Measurements from ENCODE around the gene HELB.

Gene HELB

DNA sequence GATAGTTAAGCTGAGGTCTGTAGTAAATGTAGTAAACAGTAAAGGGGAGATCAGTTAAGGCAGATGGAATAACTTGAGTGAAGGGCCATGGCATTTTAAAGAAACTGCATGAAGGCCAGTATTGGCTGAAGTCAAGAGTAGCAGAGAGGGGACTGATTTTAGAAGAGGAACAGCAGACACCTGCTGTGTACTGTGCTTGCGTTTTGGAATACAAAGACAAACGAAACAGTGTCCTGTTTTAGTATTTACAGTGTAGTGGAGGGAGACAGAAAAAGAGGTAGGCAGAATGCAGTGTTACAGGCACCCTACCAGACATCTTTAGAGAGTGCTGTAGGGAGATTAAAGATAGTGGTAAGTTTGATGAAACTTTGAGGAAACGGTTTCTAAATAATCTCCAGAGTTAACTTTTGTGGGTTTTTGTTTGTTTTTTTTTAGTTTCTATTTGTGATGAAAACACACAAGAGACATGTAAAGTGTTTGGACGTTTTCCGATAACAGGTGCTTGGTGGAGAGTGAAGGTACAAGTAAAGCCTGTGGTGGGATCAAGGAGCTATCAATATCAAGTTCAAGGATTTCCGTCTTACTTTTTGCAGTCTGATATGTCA, 2.1 kb downstream of the HELB start:
- no peak for DNase-seq

DNA sequence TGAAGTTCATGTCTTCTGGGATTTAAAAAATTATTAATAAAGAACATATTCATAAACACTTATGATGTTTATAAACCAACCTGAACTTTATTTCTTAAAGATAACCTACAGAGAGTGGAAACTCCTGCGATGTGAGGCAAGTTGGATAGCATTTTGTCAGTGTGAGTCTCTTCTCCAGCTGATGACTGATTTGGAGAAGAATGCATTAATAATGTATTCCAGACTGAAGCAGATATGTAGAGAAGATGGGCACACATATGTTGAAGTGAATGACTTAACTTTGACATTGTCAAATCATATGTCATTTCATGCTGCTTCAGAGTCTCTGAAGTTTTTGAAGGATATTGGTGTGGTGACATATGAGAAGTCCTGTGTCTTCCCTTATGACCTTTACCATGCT, 7.3 kb downstream of the HELB start:
- DNase-seq: no peak

DNA sequence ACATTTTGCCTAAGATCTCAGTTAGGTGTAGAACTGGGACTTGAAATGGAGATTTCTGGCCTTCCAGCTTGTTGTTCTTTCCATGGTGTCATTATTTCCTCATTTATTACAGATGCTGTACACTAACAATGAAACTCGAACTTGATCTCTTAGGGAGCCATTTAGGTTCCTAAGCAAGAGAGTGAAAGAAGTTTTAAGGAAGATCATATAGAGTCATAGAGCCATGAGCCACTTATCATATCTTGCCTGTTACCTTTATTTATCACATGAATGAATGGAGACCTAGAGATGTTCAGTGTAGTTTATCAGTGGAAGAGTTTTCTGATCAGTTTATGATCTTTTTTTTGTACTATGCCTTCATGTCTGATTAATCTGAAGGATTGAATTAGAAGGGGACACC, 9.9 kb downstream of the HELB start:
- DNase-seq: no peak

DNA sequence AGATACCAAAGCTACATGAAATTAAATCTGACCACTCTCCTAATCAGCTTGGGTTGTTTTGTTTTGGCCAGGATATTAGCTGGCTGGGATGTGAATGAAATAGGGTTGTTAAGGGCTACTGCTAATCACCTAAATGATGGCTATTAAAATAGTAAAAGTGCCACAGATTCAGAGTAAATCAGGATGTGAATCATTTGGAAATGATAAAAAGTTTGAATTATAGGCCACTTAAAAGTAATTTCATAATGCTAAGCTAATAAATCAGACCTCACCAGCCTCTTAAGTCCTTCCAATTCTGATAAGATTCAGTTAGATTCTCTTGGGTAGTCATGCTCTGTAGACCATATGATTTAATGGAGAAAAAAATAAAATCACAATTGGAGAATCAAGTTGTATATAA, 12.0 kb downstream of the HELB start:
- DNase-seq: no peak

DNA sequence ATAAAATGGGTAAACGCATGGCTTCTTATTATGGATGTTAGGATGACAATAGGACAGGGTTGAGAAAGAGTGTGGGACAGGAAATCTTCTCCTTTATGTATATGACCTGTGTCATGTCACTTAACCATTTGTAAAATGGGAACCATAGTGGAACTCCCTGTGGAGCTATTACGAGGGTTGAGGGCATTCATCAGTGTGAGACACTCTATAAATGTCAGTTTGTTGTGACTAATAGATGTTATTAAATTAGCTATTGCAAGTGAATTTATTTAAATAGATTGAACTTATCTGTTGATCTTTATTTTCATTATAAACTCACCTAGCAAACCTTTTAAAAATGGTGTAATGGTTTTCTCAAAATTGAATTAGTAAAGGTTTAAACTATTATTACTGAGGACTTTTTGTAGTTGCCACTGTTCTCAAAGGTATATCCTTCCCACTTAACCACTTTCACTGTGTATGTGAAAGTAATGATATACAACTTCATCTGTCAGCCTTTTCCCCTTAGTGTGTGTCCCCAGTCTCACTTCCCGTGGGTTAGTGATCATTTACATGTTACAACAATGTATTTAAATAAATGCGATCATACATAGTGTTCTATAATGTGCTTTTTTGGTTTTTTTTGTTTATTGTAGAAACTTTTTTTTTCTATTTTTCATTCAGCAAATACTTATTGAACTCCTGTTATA, 17.1 kb downstream of the HELB start:
- DNase-seq: no peak

DNA sequence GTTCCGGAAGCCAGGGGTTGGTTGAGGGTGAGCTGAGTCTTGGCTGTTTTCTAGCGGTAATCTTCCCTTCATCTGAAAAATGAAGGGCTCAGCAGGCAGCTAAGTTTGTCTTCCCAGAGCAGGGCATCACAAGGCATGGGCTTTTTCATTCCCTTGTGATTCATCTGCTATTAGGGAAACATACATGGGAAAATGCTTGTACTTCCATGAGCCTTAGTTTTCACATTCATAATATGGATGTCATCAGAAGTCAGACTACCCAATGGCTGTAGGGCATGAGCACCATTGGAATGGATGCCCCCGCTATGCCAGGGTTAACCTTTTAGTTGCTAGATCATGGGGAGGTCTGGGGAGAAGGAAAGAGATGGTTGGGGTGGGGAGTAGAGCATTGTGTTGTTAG, 18.7 kb downstream of the HELB start:
- no peak for DNase-seq

DNA sequence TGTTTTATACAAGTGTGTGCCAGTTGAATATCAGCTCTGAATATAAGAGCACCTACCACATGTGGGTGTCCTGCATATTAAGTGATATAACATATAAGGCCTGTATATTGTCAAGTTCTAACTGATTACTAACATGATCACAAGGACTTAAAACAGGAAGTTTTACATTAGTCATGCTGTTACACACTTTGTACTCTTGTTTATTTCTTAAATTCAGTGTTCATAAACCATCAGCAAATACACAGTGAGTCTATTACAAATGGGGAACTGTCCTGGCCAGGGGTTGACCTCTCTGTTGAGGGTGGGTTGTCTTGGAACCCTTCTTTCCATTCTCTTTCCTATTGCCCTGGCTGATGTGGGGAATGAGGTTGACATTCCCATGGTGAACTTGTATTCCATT, 19.1 kb downstream of the HELB start:
- DNase-seq: no peak

DNA sequence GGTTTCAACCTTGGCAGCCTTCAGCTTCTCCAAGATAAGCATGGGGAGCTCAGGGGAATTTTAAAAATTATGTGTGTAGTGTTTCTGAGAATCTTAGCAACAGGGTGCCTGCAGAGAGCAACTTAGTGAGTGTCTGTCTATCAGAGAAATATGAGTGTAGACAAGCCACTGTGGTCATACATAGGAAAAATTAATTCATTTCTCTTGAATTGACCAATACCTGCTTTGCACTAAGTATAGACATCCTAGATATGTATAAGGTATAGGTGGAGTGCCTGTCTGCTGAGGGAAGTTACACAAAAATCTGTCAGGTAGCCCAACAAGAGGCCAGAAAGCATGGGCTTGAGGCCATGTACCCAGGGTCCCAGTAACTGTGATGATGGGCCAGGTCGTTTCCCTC, 20.7 kb downstream of the HELB start:
- DNase-seq: no peak

DNA sequence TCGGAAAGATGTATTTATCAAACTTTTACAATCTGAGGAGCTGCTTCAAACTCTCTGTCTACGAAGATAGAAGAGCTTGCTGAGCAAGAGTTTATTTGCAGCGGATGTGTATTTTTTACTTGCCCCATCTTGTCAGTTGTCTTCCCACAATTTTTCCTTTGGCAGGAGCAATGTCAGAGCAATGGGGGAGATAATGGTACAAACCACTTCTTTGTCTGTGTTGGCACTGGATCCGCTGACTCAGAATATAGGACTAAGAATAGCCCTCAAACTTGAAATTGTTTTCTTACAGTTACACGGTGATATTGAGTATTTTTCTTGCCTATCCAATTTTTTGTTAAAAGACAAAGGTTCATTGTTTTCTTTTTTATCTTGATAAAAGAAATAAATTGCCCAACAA, 27.6 kb downstream of the HELB start:
- DNase-seq: no peak

DNA sequence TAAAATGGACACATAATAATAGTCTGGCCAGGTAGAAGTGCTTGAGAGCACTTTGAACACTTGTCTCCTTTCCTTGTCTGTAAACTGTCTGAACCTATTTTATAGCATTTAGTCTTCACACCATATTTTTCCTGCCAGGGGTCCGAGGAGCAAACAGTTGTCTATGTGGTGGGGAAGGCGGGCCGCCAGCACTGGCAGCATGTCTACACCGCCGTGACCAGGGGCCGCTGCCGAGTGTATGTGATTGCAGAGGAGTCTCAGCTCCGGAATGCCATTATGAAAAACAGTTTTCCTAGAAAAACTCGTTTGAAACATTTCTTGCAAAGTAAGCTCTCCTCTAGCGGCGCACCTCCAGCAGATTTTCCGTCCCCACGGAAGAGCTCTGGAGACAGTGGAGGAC, 28.7 kb downstream of the HELB start:
- DNase-seq: no peak

DNA sequence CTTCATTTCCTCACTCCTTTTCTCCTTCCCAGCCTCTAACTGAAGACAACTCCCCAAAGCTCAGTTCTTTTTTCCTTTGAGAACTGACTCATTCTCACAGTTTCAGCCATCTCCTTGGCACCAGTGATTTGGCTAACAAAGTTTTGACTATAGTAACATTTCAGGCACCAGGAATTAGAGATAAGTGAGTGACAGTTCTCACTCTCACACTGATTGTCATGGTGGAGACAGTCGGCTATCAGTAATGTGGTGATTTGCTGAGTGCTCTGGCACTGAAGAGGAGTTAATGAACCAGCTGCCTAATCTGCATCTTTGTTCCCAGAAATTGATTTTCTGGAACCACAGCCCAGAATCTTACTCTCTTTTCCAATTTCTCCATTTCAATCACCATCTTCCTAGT, 29.5 kb downstream of the HELB start:
- DNase-seq: no peak

DNA sequence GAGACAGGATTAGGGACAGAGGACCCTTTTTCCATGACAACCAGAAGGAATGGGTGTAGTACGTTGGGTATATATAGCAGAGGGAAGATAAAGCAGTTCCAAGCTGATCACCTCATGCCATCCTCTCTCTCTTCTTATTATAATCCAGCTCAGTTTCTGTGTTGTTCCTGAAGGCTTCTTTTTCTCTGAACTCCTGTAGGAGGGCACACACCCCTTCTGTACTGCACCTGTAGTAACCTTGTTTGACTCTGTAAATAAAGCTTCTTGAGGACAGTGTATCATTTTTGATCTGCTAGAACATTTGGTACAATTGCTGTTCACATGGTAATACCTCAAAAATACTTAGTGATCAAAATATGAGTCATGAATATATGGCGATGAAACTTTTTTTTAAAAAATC, 33.5 kb downstream of the HELB start:
- DNase-seq: no peak

DNA sequence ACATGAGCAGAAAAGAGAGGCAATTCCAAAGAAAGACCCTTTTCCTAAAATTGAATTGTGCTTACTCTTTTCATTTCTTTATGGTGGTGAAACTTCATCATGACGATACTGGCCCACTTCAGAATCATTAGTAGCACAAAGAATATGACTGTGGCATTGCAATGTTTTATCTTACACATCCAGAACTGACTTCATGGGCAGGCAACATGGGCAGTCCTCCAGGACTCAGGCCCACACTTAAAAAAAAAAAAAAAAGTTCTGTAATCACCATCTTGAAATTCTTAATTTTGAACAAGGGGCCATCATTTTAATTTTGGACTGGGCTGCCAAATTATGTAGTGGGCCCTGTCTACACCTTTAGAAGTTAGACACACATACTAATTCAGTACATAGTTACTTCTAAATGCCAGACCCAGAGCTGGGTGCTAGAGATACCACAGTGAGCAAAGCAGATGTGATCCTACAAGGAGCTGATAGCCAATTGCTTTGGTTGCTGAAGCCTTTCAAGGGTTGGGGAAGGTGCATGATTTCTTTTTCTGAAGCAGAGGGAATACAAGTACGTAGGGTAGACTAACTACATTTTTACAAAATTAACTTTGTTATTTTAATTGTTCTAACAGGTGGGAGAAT, 35.2 kb downstream of the HELB start:
- DNase-seq: no peak

DNA sequence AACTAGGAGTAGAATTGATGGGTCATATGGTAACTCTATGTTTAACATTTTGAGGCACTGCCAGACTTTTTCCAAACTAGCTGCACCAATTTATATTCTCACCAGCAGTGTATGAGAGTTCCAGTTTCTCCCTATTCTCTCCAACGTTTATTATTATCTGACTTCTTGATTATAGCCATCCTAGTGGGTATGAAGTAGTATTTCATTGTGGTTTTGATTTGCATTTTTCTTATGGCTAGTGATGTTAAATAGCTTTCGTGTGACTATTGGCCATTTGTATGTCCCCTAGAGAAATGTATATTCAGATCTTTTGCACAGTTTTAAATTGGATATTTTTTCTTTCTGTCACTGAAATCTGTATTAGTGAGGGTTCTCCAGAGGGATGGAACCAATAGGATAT, 37.8 kb downstream of the HELB start:
- DNase-seq: no peak

DNA sequence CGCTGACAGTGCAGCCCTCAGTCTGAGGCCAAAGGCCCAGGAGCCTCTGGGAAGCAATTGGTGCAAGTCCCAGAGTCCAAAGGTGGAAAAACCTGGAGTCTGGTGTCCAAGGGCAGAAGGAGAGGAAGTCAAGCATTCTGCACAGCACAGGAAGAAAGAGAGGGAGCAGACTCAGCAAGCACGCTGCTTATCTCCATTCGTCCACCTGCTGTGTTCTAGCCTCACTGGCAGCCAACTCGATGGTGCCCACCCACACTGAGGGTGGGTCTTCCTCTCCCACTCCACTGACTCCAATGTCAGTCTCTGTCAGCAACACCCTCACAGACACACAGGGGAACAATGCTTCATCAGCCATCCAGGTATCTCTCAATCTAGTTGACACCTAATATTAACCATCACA, 38.8 kb downstream of the HELB start:
- DNase-seq: no peak

DNA sequence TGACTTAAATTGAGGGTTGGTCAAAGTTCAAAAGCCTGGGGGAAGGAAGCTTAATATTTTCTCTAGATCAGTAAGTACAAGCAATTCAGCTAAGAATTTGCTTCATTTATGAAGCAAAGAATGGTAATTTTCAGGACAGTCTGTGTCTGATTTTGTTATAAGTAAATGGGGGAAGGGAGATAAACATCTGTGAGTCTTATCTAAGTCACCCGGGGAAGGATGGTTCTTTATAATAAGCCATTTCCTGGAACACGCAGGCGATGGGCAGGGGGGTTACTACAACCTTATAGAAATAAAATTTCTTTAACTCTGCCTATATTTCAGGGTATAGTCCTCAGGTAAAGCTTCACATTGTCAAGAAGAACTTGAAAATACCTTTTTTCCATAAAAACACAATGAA, 42.9 kb downstream of the HELB start:
- no peak for DNase-seq

DNA sequence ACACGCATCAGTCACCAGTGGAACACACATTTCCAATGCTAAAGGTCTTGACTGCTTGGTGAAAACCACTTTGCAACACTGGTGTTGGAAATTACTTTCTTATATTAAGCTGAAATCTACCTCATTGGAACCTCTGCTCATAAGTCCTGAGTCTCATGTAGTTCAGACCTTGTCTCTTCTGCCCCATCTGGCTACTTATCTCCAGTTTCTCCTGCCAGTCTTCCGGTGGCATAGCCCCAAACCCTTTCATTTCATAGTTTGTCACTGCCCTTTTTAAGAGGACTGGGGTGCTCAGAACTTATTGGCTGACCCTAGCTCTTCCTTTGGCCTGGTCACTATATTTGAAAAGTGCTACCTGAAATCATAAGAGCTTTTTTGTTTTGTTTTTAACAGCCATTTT, 43.7 kb downstream of the HELB start:
- DNase-seq: no peak

DNA sequence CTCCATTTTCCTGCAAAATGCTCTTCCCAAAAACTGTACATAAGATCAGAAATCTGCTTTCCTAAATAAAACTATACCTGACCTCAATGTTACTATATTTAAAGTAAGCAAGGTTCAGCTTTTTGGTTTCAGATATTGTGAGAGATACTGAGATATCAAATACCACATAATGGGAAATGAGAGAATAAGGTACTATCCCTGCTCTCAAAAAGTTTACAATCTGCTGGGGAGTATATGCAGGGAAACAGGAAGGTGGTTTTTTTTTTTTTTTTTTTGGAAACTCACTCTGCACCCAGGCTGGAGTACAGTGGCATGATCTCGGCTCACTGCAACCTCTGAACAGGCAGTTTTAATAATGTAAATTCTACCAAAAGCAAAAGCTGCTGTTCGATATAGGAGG, 49.0 kb downstream of the HELB start:
- no peak for DNase-seq

DNA sequence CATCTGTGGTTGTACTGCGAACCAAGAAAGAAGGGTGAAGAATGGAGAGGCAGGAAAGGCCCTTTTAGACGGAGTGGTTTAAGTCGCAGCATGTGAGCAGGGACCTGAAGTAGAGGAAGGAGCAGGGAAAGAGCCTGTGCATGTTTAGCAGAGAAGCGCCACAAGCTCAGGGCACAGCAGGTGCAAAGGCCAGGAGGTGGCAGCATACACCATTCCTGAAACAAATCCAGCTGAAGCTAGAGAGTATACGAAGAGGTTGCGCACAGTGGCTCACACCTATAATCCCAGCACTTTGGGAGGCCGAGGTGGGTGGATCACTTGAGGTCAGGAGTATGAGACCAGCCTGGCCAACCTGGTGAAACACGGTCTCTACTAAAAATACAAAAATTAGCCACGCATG, 49.9 kb downstream of the HELB start:
- DNase-seq: no peak

DNA sequence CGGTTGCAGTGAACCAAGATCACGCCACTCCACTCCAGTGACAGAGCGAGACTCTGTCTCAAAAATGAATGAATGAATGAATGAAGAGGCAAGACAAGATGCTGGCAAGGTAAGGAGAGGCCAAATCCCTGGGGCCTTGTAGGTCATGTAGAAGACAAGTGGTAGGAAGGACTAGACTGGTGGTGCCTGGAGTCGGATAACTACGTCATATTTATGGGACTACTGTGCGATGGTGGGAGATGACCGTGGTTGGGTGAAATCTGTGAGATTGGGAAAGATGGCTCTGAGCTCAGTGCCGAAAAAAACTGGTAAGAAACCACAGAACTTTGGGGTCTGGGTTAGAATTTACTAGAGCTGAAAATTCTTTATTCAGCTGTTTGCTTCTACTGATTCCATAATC, 50.6 kb downstream of the HELB start:
- DNase-seq: no peak

DNA sequence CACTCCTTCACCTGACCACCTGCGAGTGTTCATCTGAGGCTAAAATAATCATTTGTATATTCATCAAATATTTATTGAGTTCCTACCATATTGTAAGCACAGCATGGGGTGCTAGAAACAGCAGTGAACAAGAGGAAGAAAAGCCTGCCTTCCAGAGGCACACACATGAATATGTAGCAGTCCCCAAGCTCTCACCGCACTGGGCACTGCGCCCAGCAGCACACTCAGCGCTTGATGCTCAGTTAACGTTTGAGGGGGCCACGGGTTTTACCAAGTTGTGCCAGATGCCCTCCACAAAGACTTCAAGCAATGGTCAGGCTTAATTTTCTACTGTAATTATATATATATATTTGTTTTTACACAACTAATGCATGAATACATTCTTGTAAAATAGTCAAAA, 52.0 kb downstream of the HELB start:
- no peak for DNase-seq

DNA sequence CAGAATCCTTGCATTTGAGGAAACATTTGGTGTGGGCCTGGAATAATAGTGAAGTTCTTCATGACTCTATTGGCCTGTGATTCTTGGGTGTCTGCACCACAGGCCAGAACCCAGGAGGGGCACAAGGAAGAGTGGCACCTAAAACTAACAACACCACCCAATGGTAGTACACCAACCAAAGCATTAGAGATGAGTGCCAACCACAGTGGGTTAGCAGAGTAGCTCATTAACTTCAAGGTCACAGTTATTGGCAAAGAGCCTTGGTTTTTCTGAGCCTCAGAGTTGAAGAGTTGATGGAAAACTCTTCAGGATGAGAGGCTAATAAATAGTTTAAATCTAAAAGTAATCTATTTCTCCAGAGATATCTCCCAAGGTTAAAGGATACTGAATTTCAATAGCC, 57.0 kb downstream of the HELB start:
- DNase-seq: no peak

DNA sequence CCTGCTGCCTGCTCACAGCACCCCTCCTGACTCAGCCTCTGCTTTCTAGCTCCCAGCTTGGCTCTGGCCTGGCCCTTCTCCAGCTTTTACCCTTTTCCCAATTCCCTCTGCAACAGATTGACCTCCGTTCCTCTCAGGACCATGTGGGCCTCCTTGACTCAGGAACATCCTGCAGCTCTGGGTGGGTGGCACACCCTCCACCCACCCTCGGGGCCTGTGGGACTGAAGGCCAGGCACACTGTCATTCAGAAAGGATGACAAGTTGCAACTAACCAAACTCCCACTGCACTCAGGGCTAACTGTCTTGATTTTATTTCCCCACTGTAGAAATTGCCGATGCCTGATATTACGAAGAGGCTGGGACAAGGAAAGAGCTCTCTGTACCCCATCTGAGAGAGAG, 59.4 kb downstream of the HELB start:
- DNase-seq: no peak

DNA sequence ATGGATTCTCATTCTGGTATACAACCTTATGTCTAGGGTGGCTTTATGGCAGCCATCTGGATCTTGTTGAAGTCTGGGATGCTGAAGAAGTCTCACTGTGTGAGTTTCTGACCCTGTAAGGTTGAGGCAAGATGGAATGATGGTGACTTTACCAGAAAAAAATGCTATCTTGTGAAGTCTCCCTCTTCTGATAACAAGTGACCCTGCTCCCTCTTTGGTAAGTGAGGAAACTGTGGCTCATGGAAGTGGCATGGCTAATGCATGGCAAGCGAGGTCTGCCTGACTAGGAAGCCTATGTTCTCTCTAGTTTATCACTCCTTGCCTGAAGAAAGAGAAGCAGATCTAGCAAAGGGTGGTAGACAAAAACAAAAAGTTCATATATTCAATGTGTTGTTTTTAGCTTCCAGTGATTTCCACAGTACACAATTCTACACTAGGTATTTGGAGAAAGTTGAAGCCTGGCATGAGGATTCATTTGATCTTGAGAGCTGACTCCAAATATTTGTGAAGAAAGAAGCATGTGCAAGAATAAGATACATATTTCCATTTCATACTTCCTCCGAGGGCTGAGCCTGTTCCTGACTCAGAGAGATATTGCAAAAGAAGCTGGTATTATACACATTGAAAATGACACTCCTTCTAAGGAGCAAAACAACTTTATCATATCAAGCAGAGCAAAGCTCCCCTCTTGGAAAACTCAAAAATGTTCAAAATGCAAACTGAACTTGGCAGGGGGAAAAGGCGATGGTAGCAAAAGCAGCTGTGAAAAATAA, 63.6 kb downstream of the HELB start:
- DNase-seq: no peak
